ENCODE measurements around the gene SOX11. TPM values are rescaled to one million over a fixed set of nuclear protein-coding genes. Genes with fewer than 3 reads are reported as not detected.

Gene SOX11
- total RNA-seq = 8.9 and 11.9 TPM in 2 replicates

GRCh38 chr2:5691985-5692529 is at the start of gene SOX11:
Gene SOX11 (plus strand): TSS chr2:5692384. CDS start chr2:5692722, 338 bp downstream.

All from smooth muscle cell of the umbilical artery (primary cell).